C4-2B (cell line): ENCODE results near the gene ZNF365.

Source experiments
- CTCF ChIP-seq: fragments of 450-650 bp; conservative IDR thresholded peaks from 2 replicates; pipeline ENCODE4 v1.5.1; 2017; ENCODE audit warnings: mild to moderate bottlenecking
- ZFX ChIP-seq: fragments of 450-650 bp; IDR thresholded peaks from 2 replicates; pipeline ENCODE4 v1.6.1; 2017

GRCh38 chr10:62327885-62328284 lies 46.3 kb upstream of the ZNF365 start:
- TF ChIP-seq CTCF: no peak
- TF ChIP-seq ZFX: no peak
